GM23338 (cell line): Measurements from ENCODE around the gene UQCR11. TPM values are rescaled to one million over a fixed set of nuclear protein-coding genes. Genes with fewer than 3 reads are reported as not detected.

Experiments used
- ATAC-seq: fragments of 200-7000 bp; cut with Tn5 transposase; 3 replicates; pipeline ENCODE4 v1.9.1; 2020
- DNase-seq: peaks from one replicate; pipeline ENCODE4 v3.0.0-alpha.2; 2015; ENCODE audit warnings: low spot score
- H2AFZ ChIP-seq: fragments of 200-600 bp; sonication (generic); 2 replicates; pipeline ENCODE4 v1.8.0; 2016; ENCODE audit warnings: antibody characterized with exemption, mild to moderate bottlenecking, moderate library complexity
- H3F3A ChIP-seq: fragments of 200-600 bp; sonication (generic); replicated peaks from 2 replicates; pipeline ENCODE4 v1.8.0; 2017; ENCODE audit warnings: antibody characterized with exemption, mixed run types, low read depth
- H3K27ac ChIP-seq: fragments of 200-600 bp; sonication (generic); 2 replicates; pipeline ENCODE4 v1.6.1; 2016; ENCODE audit warnings: low read depth
- H3K27me3 ChIP-seq: fragments of 200-600 bp; sonication (generic); 2 replicates; pipeline ENCODE4 v1.8.0; 2016; ENCODE audit warnings: mild to moderate bottlenecking, mixed run types, moderate library complexity; ENCODE audit not compliant: insufficient read depth
- H3K36me3 ChIP-seq: fragments of 200-600 bp; sonication (generic); 2 replicates; pipeline ENCODE4 v1.8.0; 2016; ENCODE audit warnings: mild to moderate bottlenecking; ENCODE audit not compliant: insufficient read depth
- H3K4me1 ChIP-seq: fragments of 200-600 bp; sonication (generic); 2 replicates; pipeline ENCODE4 v1.8.0; 2016; ENCODE audit warnings: mild to moderate bottlenecking, moderate library complexity; ENCODE audit not compliant: insufficient read depth
- H3K4me2 ChIP-seq: fragments of 200-600 bp; sonication (generic); 2 replicates; pipeline ENCODE4 v1.7.1; 2017; ENCODE audit warnings: mixed run types
- H3K4me3 ChIP-seq: fragments of 200-600 bp; sonication (generic); 2 replicates; pipeline ENCODE4 v1.6.1; 2016; ENCODE audit warnings: mixed run types
- H3K79me2 ChIP-seq: fragments of 200-600 bp; sonication (generic); replicated peaks from 2 replicates; pipeline ENCODE4 v1.8.0; 2017; ENCODE audit warnings: mild to moderate bottlenecking; ENCODE audit not compliant: insufficient read depth
- H3K9me2 ChIP-seq: fragments of 200-600 bp; sonication (generic); 2 replicates; pipeline ENCODE4 v1.8.0; 2017; ENCODE audit not compliant: insufficient read depth
- H4K20me1 ChIP-seq: fragments of 200-600 bp; sonication (generic); replicated peaks from 2 replicates; pipeline ENCODE4 v1.8.0; 2017; ENCODE audit warnings: mild to moderate bottlenecking; ENCODE audit not compliant: insufficient read depth
- H3K27ac Mint-ChIP-seq: 2 replicates; pipeline ENCODE4 v1.8.0; 2020; ENCODE audit warnings: inconsistent platforms, mild to moderate bottlenecking, moderate library complexity, mixed read lengths
- H3K27me3 Mint-ChIP-seq: 3 replicates; pipeline ENCODE4 v1.8.0; 2022; ENCODE audit warnings: low read depth, mild to moderate bottlenecking, moderate library complexity, mixed read lengths, inconsistent platforms; ENCODE audit not compliant: insufficient read depth, poor library complexity
- H3K36me3 Mint-ChIP-seq: 3 replicates; pipeline ENCODE4 v1.8.0; 2021; ENCODE audit warnings: low read depth, mild to moderate bottlenecking, inconsistent platforms, moderate library complexity, mixed read lengths
- H3K4me1 Mint-ChIP-seq: 3 replicates; pipeline ENCODE4 v1.8.0; 2020; ENCODE audit warnings: mild to moderate bottlenecking, inconsistent platforms, mixed read lengths
- H3K4me3 Mint-ChIP-seq: 3 replicates; pipeline ENCODE4 v1.8.0; 2021; ENCODE audit warnings: moderate library complexity, mild to moderate bottlenecking, inconsistent platforms, mixed read lengths
- H3K9me3 Mint-ChIP-seq: 3 replicates; pipeline ENCODE4 v1.8.0; 2020; ENCODE audit warnings: moderate library complexity, mild to moderate bottlenecking, inconsistent platforms, mixed read lengths
- CREB1 ChIP-seq: fragments of 250-450 bp; sonication (Bioruptor Pico); IDR thresholded peaks from 2 replicates; pipeline ENCODE4 v1.5.0; 2020; ENCODE audit warnings: low read depth, mild to moderate bottlenecking, moderate library complexity
- CTCF ChIP-seq, 2 experiments: fragments of 200-600 bp in 1 of 2; sonication (generic) in 1 of 2; conservative IDR thresholded peaks; 2 replicates each; pipeline versions ENCODE4 v1.5.1 to v1.6.1; 2016 to 2017; ENCODE audit warnings: antibody characterized with exemption in 2 of 2, low read depth in 2 of 2, mild to moderate bottlenecking in 2 of 2, moderate library complexity in 1 of 2
- ETS1 ChIP-seq: IDR thresholded peaks from 2 replicates; pipeline ENCODE4 v1.6.1; 2016; ENCODE audit warnings: antibody characterized with exemption
- EZH2 ChIP-seq: fragments of 200-600 bp; sonication (generic); IDR thresholded peaks from one replicate; pipeline ENCODE4 v1.8.0; 2017; ENCODE audit warnings: antibody characterized with exemption, mild to moderate bottlenecking, low read depth; ENCODE audit not compliant: unreplicated experiment
- EZH2phosphoT487 ChIP-seq: fragments of 200-600 bp; sonication (generic); IDR thresholded peaks from one replicate; pipeline ENCODE4 v1.8.1; 2018; ENCODE audit warnings: antibody characterized with exemption; ENCODE audit not compliant: unreplicated experiment
- JUNB ChIP-seq: IDR thresholded peaks from one replicate; pipeline ENCODE4 v1.6.1; 2016; ENCODE audit warnings: antibody characterized with exemption; ENCODE audit not compliant: unreplicated experiment
- NANOG ChIP-seq: IDR thresholded peaks from 2 replicates; pipeline ENCODE4 v1.6.1; 2016; ENCODE audit warnings: antibody characterized with exemption, borderline replicate concordance
- POLR2AphosphoS5 ChIP-seq: IDR thresholded peaks from 2 replicates; pipeline ENCODE4 v1.6.1; 2016; ENCODE audit warnings: antibody characterized with exemption, low read depth
- REST ChIP-seq: IDR thresholded peaks from one replicate; pipeline ENCODE4 v1.6.1; 2018; ENCODE audit warnings: antibody characterized with exemption; ENCODE audit not compliant: unreplicated experiment
- STAT1 ChIP-seq: IDR thresholded peaks from one replicate; pipeline ENCODE4 v1.6.1; 2016; ENCODE audit warnings: antibody characterized with exemption; ENCODE audit not compliant: unreplicated experiment
- ZNF114 ChIP-seq: fragments of 250-450 bp; sonication (Bioruptor Pico); IDR thresholded peaks from 2 replicates; pipeline ENCODE4 v1.5.0; 2020; ENCODE audit warnings: mild to moderate bottlenecking, moderate library complexity
- ZNF331 ChIP-seq: fragments of 250-450 bp; sonication (Bioruptor Pico); IDR thresholded peaks from 2 replicates; pipeline ENCODE4 v1.5.0; 2020; ENCODE audit warnings: low read depth, mild to moderate bottlenecking, moderate library complexity
- ZNF462 ChIP-seq: fragments of 250-450 bp; sonication (Bioruptor Pico); IDR thresholded peaks from 2 replicates; pipeline ENCODE4 v1.5.0; 2020; ENCODE audit warnings: mild to moderate bottlenecking, moderate library complexity
- polyA plus RNA-seq: library from polyadenylated mRNA; unstranded; fragments of >200 nt; fragmentation: Nextera tagmentation; extraction: Ambion mirVana; gene quantifications from 2 replicates; pipeline ENCODE4 v1.2.1, GENCODE V29; 2016
- total RNA-seq: library from RNA; depleted of rRNA; stranded (reverse); fragments of >200 nt; shearing (Covaris generic); gene quantifications from 2 replicates; pipeline ENCODE4 v1.2.3, GENCODE V29; 2014

UQCR11 gene
- total and polyA plus RNA-seq, 2 experiments from 2014 or later = 46.4 to 413 TPM

DNA sequence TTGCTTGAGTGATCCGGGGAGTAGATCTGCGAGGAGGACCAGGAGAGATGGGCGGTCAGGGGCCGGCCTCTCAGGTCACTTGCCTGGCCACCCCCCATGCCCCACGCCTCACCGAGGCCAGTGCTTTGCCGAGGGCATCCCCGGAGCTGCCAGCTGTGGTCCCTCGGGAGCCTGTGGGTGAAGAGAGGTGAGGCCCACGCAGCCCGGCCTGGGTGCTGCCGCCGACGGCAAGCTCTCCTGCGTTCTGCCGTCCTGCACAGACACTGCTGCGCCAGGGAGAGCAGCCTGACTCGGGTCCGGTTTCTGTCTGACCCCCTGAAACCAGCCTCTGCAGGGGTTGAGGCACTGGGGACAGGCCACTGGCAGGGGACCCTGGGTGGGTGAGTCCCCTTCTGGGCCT, 15.8 kb upstream of the UQCR11 start:
- Mint-ChIP-seq H3K9me3 (peaks cover 3% of the 10 kb centered on the region; the same call in 1 of the 3 replicates), H3K36me3 (peaks cover 76% of the 10 kb centered on the region), H3K27ac (no peak overlapping the region; the same call in 1 of the 2 replicates), H3K4me1 (peaks cover 18% of the 10 kb centered on the region), H3K27me3 (peaks cover 27% of the 10 kb centered on the region), H3K4me3 (no peak overlapping the region)
- no peak overlapping the region for H2AFZ ChIP-seq
- no peaks in the 10 kb centered on the region for H3K4me1 ChIP-seq
- peaks cover 27% of the 10 kb centered on the region for H4K20me1 ChIP-seq
- no peak overlapping the region for H3K4me2 ChIP-seq
- DNase-seq = no peak
- H3K36me3 ChIP-seq = peaks cover 19% of the 10 kb centered on the region
- H3K9me2 ChIP-seq = no peaks in the 10 kb centered on the region
- no peak overlapping the region for H3K27ac ChIP-seq
- H3K79me2 ChIP-seq = peaks cover 9% of the 10 kb centered on the region
- peaks cover 22% of the 10 kb centered on the region; the same call in 1 of the 2 replicates for H3F3A ChIP-seq
- TF ChIP-seq NANOG = no peak
- no peak for TF ChIP-seq ETS1
- TF ChIP-seq ZNF331 (CRISPR knock-in tag) = no peak
- no peak for TF ChIP-seq CTCF (conservative IDR thresholded peaks at IDR 0.05; ENCODE audit: low read depth in 2 of 2)
- no peak for TF ChIP-seq ZNF462 (CRISPR knock-in tag)
- no peak for TF ChIP-seq REST
- no peak for TF ChIP-seq CREB1 (CRISPR knock-in tag)
- TF ChIP-seq EZH2 = no peak
- TF ChIP-seq ZNF114 = no peak
- no peak for TF ChIP-seq EZH2phosphoT487
- TF ChIP-seq JUNB = no peak
- no peak for TF ChIP-seq POLR2AphosphoS5
- no peak for TF ChIP-seq STAT1
- ATAC-seq = no peak
- H3K4me3 ChIP-seq = no peak overlapping the region
- no peaks in the 10 kb centered on the region for H3K27me3 ChIP-seq
